AG04450 (cell line): ENCODE results near the gene WASL. TPM values are rescaled to one million over a fixed set of nuclear protein-coding genes. Genes with fewer than 3 reads are reported as not detected.

Source experiments
- CTCF ChIA-PET: fragments of 300-600, 350-600 bp; formaldehyde crosslinking; extraction: SDS; loops from one replicate; lab custom pipeline; 2022; ENCODE audit warnings: antibody characterized with exemption, inconsistent platforms; lab: Charles Lee
- POLR2A ChIA-PET: fragments of 350-600 bp; formaldehyde crosslinking; extraction: SDS; loops from one replicate; lab custom pipeline; 2021; ENCODE audit warnings: antibody characterized with exemption, inconsistent platforms; lab: Yijun Ruan, JAX
- DNase-seq: peaks from one replicate; pipeline ENCODE4 v3.0.0-alpha.2; 2011; ENCODE audit warnings: low read depth, low spot score
- H3K27ac ChIP-seq: one replicate; pipeline ENCODE4 v1.5.1; 2012; ENCODE audit warnings: low read depth, low read length, control low read depth
- H3K27me3 ChIP-seq: one replicate; pipeline ENCODE4 v1.6.0; 2012; ENCODE audit warnings: low read length; ENCODE audit not compliant: control insufficient read depth, insufficient read depth
- H3K4me3 ChIP-seq: 2 replicates; pipeline ENCODE4 v1.5.1; 2011; ENCODE audit warnings: mild to moderate bottlenecking, low read depth, low read length, control low read depth
- H3K9me3 ChIP-seq: 2 replicates; pipeline ENCODE4 v1.5.1; 2012; ENCODE audit warnings: low read length; ENCODE audit not compliant: control insufficient read depth, insufficient read depth
- polyA plus RNA-seq: library from polyadenylated mRNA; depleted of rRNA; stranded (reverse); fragments of >200 nt; gene quantifications from 2 replicates; pipeline ENCODE4 v1.2.3, GENCODE V29; 2011
- TF ChIP-seq, protein P1 (sequence below): IDR thresholded peaks from 2 replicates; pipeline ENCODE4 v1.5.1; 2011; ENCODE audit warnings: low read depth, low read length, control low read depth, inconsistent platforms

Gene WASL
- polyA plus RNA-seq, 1 experiment: 11.9 TPM

DNA sequence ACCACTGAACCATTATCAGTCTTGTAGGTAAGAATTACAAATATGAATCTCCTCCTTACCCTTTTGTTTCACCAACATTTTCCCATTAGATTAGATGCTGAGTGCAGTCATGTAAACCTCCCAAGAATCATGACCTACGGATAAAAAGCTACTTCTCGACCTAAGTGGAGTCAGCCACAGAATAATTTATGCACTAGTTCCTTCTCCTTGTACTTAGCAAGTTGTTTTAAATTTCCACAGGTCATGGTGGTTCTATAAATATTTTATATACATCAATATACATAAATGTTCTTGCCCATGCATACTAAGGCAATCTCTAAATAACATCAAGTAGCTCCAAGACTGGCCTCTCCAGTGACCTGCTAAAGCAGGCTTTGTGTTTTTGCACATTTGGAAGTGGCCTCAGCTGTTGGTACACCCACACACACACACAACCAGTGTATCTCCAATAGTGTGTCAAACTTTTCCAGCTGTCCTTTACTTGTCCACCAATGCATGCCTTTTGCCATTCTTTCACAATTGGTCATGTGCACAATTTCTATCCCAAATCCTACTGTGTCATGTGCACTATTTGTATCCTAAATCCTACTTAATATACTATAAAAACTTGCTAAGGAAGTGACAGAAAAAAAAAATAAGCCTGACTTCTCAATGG lies 71.6 kb downstream of the WASL start:
- Histone ChIP-seq H3K9me3 (no peaks in the 10 kb centered on the region), H3K27me3 (no peaks in the 10 kb centered on the region), H3K4me3 (no peak overlapping the region), H3K27ac (no peak overlapping the region)
- DNase-seq: no peak
- TF ChIP-seq, protein P1, sequence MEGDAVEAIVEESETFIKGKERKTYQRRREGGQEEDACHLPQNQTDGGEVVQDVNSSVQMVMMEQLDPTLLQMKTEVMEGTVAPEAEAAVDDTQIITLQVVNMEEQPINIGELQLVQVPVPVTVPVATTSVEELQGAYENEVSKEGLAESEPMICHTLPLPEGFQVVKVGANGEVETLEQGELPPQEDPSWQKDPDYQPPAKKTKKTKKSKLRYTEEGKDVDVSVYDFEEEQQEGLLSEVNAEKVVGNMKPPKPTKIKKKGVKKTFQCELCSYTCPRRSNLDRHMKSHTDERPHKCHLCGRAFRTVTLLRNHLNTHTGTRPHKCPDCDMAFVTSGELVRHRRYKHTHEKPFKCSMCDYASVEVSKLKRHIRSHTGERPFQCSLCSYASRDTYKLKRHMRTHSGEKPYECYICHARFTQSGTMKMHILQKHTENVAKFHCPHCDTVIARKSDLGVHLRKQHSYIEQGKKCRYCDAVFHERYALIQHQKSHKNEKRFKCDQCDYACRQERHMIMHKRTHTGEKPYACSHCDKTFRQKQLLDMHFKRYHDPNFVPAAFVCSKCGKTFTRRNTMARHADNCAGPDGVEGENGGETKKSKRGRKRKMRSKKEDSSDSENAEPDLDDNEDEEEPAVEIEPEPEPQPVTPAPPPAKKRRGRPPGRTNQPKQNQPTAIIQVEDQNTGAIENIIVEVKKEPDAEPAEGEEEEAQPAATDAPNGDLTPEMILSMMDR: no peak
- CTCF ChIA-PET: interaction anchor here (1.1 to 1.2 kb wide), 2 partner anchors 24 to 188 kb away, joined by 4 read pairs; no protein-coding TSS in a partner anchor
- POLR2A ChIA-PET: no interaction called here

DNA sequence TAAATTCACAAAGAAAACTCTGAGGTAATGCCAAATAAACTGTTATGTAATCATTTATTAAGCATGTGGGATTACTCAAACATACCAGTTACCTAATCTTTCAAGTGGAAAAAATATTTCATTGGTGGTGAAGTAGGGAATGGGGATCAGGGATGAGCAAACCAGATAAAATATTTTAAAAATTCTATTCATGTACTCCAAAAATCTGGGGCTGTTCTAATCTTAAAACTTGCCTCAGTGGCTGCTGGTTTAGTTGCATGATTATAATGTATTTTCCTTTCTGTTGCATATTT lies 73.7 kb downstream of the WASL start:
- no peak for DNase-seq
- H3K27ac ChIP-seq: no peak overlapping the region
- POLR2A ChIA-PET: no interaction called here
- no peak overlapping the region for H3K4me3 ChIP-seq
- no peaks in the 10 kb centered on the region for H3K9me3 ChIP-seq
- no peaks in the 10 kb centered on the region for H3K27me3 ChIP-seq
- TF ChIP-seq, protein P1: no peak
- CTCF ChIA-PET: interaction anchor here (1.3 to 1.5 kb wide), 2 partner anchors 7 to 197 kb away, joined by 4 to 7 read pairs; no protein-coding TSS in a partner anchor

DNA sequence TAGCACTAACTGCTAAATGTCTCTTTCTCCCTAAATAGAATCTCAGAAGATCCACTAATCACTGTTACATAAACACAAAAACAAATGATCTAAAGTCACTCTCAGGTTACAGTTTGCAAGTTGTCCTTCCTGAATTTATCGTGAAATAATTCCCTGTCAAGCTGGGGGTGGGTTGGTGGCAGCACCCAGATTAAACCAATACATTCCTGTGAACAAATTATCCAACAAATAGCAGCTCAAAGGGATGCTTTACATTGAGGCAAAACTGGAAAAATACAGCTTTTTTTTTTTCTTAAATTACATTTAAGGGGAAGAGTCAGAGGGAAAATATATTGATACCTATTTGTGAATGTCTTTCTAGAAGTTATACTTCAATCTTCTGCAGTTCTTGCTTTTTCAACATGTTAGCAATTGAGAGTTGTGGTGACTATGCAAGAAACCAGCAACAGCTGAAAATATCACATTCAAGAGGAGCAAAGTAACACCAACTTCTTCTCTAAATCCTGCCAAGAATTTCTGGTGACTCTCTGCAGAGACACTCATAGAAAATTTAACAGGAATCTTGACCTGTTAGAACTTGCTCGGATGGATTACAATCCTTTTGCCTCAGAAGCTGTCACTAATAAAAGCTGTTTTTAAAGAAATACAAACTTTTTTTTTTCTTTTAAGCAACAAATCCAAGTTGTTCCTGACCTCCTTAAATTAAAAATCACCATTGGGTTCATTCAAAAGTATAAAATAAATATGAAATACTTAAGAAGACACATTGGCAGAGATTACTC lies 74.2 kb downstream of the WASL start:
- no peak overlapping the region for H3K4me3 ChIP-seq

DNA sequence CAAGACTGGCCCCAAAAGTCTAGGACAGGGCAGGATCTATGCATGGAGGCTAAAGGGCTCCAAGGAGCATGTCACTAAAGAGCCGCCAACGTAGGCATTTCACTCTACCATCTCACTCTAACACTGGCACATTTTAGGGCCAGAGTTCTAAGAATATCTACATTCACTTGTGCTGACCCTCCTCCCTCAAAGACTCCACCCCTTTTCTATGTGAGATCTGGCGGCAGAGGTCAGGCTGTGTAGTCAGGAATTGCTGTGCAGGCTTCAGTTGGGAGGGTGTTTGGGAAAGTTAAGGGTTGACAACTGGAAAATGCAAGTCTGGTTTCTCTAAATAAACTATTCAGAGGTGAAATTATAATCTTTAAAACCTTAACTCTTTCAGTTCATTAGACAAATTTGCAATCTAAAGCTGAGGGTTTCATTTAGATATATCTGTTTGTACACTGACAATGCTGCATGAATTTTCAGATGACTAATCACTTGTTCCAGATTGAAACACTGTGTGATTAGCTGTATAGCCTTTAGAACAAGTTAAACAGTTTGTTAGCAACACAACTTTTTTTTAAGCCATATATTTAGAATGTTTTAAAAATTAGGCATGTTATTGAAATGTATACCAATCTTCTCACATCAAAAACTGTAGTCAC lies 74.9 kb downstream of the WASL start:
- H3K4me3 ChIP-seq: no peak overlapping the region
- TF ChIP-seq, protein P1: no peak
- ChIA-PET CTCF (interaction anchor here (0.7 to 2.2 kb wide), 6 partner anchors 9 to 1169 kb away, joined by 3 to 8 read pairs (median 4); no protein-coding TSS in a partner anchor), POLR2A (no interaction called here)
- no peak overlapping the region for H3K27ac ChIP-seq
- no peak for DNase-seq
- no peaks in the 10 kb centered on the region for H3K9me3 ChIP-seq
- no peaks in the 10 kb centered on the region for H3K27me3 ChIP-seq

More for the DNA sequence above, 74.2 kb downstream of the WASL start:
- ChIA-PET CTCF (interaction anchor here (0.7 to 1.7 kb wide), 6 partner anchors 8 to 1168 kb away, joined by 3 to 7 read pairs (median 4); no protein-coding TSS in a partner anchor), POLR2A (no interaction called here)
- H3K27me3 ChIP-seq: no peaks in the 10 kb centered on the region
- no peak overlapping the region for H3K27ac ChIP-seq
- TF ChIP-seq, protein P1: no peak
- DNase-seq: no peak
- no peaks in the 10 kb centered on the region for H3K9me3 ChIP-seq
